Skin of body (tissue), 2 donors: ENCODE results near the gene ANKRD13D. TPM values are rescaled to one million over a fixed set of nuclear protein-coding genes. Genes with fewer than 3 reads are reported as not detected.

Experiments used
- DNase-seq: peaks from one replicate; lab custom pipeline; 2025; lab: John Stamatoyannopoulos, UW
- total RNA-seq: library from RNA; depleted of rRNA; stranded (reverse); fragments of >200 nt; gene quantifications from one replicate; pipeline ENCODE4 v1.2.3, GENCODE V29; 2014

ANKRD13D gene
- total RNA-seq, 1 donor from 2014 or later: 33.0 TPM

GRCh38 chr11:67302571-67303131 lies 13.5 kb downstream of the ANKRD13D start:
- no peak for DNase-seq

DNA sequence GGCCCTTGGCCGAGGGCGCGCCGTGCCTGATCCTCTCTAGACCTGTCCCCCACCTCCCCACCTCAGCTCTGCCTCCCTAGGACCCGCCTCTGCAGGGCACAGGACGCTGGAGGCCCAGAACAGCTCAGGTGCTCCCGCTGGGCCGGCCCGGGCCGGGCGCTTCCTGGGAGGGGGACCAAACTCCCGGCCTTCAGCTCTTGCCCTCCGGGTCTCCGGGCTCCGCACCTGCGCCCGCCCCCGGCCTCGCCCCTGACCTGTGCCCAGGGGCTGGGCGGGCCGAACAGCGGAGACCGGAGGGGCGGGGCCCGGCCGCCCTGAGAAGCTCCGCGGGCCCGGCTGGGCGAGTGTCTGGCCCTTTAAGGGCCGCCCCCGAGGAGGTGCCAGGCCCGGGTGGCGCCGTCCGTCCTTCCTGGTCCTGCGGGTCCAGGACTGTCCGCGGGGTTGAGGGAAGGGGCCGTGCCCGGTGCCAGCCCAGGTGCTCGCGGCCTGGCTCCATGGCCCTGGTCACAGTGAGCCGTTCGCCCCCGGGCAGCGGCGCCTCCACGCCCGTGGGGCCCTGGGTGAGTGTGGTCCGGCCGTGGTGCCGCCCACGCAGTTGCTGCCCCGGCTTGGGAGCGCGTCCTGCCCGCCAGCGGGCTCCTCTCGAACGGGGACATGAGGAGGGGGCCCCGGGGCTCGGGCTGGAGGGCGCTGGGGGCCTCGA lies 14.2 kb downstream of the ANKRD13D start, which contains the start of gene SSH3:
Gene SSH3 (plus strand): TSS at position 399 of the 703 bp plus-strand sequence. CDS start 96 bp downstream, at position 495.
- DNase-seq: peak; percentile 13

- DNase-seq: no peak
Observed at GRCh38 chr11:67303835-67304411, 14.8 kb downstream of the ANKRD13D start.

DNA sequence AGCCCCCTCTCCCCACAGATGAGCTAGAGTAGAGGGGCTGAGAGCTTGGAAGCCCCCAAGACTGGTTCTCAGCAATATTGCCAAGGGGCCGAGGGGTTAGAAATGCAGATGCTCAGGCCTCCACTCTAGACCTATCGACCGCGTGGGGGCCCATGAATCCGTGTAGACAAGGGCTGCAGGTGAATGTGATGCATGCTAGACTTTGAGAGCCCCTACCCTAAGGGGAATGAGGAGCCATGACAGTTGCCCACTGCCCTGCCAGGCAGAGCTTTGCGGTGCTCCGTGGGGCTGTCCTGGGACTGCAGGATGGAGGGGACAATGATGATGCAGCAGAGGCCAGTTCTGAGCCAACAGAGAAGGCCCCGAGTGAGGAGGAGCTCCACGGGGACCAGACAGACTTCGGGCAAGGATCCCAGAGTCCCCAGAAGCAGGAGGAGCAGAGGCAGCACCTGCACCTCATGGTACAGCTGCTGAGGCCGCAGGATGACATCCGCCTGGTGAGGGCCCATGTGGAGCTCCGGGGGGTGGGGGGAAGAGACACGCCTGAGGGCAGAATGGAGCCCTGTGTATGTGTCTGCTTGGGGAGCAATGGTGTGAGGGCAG lies 15.5 kb downstream of the ANKRD13D start:
- DNase-seq: no peak

GRCh38 chr11:67306769-67307544 lies 17.9 kb downstream of the ANKRD13D start:
- no peak for DNase-seq

- no peak for DNase-seq
Observed at GRCh38 chr11:67307545-67308001, 18.5 kb downstream of the ANKRD13D start.

DNA sequence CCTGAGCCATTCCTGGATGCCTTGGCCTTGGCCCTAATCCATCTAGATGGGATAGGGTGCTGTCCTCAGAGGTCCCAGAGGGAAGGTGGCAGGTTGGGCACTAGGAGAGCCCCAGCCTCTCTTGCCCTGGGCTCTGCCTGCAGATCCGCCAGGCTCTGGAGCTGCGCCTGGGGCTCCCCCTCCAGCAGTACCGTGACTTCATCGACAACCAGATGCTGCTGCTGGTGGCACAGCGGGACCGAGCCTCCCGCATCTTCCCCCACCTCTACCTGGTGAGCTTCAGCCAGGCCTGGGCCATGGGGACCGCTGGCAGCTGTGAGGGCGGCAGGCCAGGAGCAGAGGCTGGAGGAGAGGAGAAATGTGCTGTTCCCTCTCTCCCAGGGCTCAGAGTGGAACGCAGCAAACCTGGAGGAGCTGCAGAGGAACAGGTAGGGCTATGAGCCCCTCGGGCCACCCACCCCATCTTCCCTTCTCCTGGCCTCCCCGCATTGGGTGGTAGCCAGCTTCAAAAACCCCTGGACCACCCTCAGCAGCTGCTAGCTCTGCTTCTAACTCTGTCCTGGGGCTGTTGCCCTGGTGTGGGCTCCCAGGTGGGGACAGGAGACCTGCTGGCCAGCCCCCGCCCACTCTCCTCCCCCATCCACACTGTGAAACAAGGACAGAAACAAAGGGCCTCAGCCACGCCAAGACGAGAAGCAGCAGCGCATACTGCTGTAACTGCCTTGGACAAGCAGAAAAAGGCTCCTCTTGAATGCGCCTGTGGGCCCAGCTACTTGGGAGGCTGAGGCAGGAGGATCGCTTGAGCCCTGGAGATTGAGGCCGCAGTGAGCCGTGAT lies 19.1 kb downstream of the ANKRD13D start:
- DNase-seq: no peak

DNA sequence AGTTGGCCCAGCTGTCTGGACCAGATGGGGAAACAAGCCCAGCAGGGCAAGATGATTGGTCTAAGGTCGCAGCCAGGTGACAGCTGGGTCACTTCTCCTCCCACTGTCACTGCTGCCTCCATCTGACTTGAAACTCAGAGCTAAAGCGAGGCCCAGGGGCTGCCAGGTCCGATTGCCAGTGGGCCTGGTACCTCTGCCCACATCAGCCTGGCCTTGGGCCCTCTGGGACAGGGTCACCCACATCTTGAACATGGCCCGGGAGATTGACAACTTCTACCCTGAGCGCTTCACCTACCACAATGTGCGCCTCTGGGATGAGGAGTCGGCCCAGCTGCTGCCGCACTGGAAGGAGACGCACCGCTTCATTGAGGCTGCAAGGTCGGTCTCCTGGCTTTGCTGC lies 20.1 kb downstream of the ANKRD13D start:
- no peak for DNase-seq

- DNase-seq: no peak
Observed at GRCh38 chr11:67309661-67310061, 20.6 kb downstream of the ANKRD13D start.

DNA sequence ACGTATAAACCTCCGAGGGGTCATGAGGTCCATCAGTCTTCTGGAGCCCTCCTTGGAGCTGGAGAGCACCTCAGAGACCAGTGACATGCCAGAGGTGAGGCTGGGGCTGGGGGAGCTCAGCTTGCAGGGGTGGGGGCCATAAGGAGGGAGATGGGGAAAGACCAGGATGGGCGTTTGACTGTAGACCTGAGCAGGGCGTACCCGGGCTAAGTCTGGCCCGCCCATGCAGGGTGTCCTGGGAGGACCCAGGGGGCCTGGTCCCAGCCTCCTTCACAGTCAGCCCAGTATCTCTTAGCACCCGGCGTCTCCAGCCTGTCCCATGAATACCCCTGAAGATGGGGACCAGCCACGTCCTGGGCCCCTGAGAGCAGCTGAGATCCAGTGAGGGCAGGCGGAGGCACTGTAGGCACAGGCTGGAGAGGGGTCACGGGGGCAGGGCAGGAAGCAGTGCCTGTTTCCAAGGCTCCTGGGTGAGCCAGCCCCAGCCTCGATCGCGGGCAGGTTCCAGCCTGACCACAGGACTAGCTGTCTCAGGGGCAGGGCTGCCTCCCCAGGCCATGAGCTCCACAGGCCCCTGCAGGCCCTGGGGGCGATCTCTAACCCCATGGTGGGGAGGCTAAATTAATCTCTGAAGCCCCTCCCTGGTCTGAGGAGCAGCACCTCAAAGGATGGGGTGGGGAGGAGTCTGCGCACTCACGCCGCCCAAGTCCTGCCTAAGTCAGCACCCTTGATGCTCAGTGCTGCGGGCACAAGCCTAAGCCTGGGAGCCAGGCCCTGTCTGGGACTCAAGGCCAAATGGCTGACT lies 21.3 kb downstream of the ANKRD13D start:
- no peak for DNase-seq

DNA sequence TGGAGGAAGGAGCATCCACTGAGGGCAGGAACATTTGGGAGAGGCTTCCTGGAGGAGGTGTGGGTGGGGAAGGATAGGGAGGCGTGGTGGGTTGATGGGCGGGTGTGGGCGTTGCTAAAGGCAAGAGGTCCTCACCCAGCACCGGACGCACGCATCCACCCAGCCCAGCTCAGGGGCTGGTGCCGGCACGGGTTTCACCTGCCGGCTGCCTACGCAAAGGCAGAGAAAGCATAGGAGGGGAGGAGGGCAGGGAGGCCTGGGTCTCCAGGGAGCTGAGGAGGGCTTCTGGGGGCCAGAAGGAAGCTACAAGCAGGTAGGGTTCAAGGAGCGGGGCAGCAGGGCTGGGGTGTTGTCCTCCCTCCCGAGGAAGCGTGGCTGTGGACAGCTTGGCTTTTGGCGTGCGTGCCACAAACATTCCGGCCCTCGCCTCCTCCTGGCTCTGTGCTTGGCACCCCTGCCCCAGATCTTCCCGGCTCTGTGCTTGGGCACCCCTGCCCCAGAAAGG lies 22.0 kb downstream of the ANKRD13D start:
- no peak for DNase-seq

GRCh38 chr11:67311556-67312082 lies 22.5 kb downstream of the ANKRD13D start:
- DNase-seq: no peak

GRCh38 chr11:67312187-67313021 lies 23.3 kb downstream of the ANKRD13D start:
- DNase-seq: no peak

DNA sequence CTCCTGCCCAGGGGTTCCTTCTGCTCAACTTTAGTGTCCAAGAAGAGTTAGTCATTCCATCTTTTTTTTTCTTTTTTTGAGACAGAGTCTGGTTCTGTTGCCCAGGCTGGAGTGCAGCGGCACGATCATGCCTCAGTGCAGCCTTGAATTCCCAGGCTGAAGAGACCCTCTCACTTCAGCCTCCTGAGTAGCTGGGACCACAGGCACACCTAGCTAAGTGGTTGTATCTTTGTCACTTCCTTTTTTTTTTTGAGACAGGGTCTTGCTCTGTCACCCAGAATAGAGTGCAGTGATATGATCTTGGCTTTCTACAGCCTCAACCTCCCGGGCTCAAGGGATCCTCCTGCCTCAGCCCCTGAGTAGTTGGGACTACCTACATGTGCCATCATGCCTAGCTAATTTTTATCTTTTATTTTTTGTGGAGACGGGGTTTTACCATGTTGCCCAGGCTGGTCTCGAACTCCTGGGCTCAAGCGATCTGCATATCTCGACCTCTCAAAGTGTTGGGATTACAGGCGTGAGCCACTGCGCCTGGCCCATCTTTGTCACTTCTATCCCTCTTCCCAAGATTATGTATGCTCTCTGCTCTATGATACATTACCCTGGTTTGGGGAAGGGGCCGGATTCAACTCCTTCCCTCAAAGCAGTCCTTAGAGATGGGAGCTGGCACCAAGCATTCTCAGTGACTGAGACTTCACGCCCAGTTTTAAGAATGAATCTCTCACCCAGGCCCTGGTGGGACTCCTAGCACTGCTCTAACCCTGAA lies 24.2 kb downstream of the ANKRD13D start:
- no peak for DNase-seq

GRCh38 chr11:67314218-67314617 lies 25.1 kb downstream of the ANKRD13D start:
- no peak for DNase-seq

- no peak for DNase-seq
Observed at GRCh38 chr11:67315325-67315909, 26.3 kb downstream of the ANKRD13D start.

- no peak for DNase-seq
Observed at GRCh38 chr11:67316882-67317204, 27.7 kb downstream of the ANKRD13D start.
